IPS DF 19.7 (cell line): Measurements from ENCODE around the gene CDH13.

Experiments
- DNase-seq: peaks from one replicate; pipeline ENCODE4 v3.0.0-alpha.2; 2013; ENCODE audit warnings: low read depth, low spot score

Gene CDH13

GRCh38 chr16:83482545-83483162, 855.9 kb downstream of the CDH13 start:
- DNase-seq: no peak

GRCh38 chr16:83490073-83490472, 863.3 kb downstream of the CDH13 start:
- no peak for DNase-seq

DNA sequence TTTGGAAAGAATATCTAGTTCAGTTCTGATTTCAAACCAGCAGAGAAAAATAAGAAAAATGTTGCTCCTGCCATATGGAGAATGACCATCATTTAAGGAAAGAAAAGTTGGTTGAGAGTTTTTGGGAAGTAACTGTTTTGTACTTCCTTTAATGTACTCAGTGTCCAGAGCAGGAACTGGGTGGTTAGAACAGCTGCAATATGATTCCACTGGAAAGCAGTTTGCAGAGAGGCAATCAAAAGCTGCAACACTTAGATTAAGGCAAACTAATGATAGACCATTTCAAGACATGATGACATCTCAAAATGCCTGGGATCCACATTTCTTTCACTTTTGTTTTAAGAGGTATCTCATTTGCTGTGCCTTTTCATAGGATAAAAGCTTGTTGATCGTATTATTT, 867.7 kb downstream of the CDH13 start:
- no peak for DNase-seq

GRCh38 chr16:83501481-83501880, 874.7 kb downstream of the CDH13 start:
- DNase-seq: no peak

- no peak for DNase-seq
Observed at GRCh38 chr16:83508295-83508694, 881.5 kb downstream of the CDH13 start.

GRCh38 chr16:83509316-83509715, 882.5 kb downstream of the CDH13 start:
- no peak for DNase-seq

GRCh38 chr16:83510906-83511305, 884.1 kb downstream of the CDH13 start:
- no peak for DNase-seq

DNA sequence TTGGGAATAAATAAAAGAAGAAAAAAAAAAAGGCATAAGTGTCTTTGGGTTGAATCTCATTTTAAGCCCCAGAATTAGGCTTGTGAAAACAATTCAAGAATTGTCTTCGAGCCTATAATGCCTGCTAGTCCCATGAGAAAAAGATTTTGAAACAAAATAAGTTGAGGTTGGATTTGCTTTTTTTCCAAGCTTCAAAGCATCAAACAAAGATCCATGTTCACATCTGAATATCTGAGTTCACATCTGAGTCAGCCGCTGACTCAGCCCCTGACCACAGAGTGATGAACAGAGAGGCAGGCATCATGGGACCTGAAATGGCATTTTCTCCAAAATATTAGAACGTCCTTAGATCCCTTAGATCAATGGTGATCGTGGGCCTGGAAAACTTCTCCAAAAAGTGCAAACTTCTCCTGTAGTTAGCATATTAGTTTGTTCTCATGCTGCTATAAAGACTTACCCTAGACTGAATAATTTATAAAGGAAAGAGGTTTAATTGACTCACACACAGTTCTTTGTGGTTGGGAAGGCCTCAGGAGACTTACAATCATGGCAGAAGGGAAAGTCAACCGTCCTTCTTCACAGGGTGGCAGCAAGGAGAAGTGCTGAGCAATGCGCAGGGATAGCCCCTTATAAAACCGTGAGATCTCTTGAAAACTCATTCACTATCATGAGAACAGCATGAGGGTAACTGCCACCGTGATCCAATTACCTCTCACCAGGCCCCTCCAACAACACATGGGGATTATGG, 886.4 kb downstream of the CDH13 start:
- no peak for DNase-seq

- no peak for DNase-seq
Observed at GRCh38 chr16:83515395-83515794, 888.6 kb downstream of the CDH13 start.

- DNase-seq: no peak
Observed at GRCh38 chr16:83516931-83517330, 890.2 kb downstream of the CDH13 start.

- DNase-seq: no peak
Observed at GRCh38 chr16:83517398-83517797, 890.6 kb downstream of the CDH13 start.

DNA sequence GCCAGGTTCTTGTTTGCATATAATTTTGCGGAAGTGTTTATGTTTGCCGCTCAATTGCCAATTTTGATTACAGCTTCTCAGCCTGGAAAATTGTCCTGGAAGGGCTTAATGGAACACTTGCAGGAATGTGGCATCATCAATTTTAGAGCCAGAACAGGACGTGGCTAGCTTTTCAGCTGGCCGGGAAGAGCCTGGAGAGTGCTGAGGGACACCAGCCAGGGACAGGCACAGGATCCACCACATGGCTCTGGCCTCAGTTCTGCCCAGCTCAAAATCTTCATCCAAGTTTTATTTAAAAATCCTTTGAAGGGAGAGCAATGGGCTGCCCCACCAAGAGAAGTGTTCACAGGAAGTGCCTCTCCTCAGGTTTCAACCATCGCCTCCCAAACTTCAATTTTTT, 893.8 kb downstream of the CDH13 start:
- DNase-seq: no peak

- no peak for DNase-seq
Observed at GRCh38 chr16:83530293-83530692, 903.5 kb downstream of the CDH13 start.

DNA sequence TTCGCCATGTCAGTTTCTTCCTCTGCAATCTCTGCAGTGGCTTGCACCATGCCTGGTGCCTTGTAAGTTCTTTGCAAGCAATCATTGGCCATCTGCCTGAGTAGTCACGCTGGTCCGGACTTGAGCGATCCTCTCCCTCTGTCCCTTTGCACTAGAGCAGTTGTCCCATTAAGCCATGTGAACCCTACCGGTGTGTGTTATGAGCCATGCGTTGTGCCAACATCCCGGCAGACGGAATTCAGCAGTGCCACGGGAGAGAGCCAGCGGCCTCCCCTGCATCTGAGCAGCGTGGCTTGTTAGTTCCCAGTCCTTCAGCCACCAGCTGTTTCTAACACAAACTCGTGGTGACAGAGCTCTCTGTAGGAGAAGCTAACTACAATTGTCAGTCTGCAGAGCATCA, 905.9 kb downstream of the CDH13 start:
- DNase-seq: no peak

GRCh38 chr16:83533193-83533592, 906.4 kb downstream of the CDH13 start:
- no peak for DNase-seq

DNA sequence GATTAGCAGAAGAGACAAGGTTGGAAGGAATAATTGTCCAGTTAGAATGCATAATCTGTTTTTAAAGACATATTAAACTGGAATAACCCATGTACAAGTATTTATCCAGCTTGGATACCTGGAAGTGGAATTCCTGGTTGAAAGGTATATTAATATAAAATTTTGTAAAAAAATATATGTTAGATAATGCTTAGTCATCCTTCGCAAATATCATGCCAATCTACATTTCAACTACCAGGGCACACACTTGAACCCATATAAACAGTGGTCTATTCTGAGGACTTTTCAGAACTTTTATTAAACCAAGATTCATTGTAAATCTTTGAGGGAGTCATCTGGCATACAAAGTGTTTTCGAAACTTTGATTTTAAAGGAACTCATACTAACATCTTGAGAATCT, 911.9 kb downstream of the CDH13 start:
- DNase-seq: no peak

- DNase-seq: no peak
Observed at GRCh38 chr16:83539736-83540490, 913.1 kb downstream of the CDH13 start.

DNA sequence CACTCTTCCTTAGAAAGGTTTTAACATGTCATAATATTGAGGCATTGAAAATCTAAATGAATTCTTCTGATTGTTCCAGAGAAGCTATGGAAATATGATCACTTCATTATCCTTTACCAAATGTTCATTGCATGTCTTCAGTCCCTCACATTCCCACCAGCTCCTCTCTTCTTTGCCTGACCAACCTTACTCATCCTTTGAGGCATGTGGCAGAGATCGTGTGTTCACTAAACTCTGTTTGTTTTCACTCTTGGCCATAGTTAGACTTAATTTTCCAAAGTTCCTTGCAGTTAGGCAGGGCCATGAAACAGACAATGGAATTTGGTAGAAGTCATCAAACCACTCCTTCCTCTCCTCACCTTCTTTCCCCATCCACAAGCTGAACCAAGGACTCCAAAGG, 914.5 kb downstream of the CDH13 start:
- DNase-seq: no peak

DNA sequence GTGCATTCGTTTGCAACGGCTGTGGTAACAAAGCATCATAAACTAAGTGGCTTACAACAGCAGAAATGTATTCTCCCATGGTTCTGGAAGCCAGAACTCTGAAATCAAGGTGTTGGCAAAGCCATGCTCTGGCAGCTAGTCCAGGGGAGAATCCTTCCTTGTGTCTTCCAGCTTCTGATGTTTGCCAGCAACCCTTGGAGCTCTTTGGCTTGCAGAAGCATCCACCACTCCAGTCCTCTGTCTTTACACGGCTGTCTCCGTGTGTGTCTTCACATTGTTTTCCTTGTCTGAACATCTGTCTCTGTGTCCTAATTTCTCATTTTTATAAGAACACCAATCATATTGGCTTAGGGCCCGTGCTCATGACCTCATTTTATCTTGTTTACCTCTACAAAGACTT, 915.7 kb downstream of the CDH13 start:
- no peak for DNase-seq

DNA sequence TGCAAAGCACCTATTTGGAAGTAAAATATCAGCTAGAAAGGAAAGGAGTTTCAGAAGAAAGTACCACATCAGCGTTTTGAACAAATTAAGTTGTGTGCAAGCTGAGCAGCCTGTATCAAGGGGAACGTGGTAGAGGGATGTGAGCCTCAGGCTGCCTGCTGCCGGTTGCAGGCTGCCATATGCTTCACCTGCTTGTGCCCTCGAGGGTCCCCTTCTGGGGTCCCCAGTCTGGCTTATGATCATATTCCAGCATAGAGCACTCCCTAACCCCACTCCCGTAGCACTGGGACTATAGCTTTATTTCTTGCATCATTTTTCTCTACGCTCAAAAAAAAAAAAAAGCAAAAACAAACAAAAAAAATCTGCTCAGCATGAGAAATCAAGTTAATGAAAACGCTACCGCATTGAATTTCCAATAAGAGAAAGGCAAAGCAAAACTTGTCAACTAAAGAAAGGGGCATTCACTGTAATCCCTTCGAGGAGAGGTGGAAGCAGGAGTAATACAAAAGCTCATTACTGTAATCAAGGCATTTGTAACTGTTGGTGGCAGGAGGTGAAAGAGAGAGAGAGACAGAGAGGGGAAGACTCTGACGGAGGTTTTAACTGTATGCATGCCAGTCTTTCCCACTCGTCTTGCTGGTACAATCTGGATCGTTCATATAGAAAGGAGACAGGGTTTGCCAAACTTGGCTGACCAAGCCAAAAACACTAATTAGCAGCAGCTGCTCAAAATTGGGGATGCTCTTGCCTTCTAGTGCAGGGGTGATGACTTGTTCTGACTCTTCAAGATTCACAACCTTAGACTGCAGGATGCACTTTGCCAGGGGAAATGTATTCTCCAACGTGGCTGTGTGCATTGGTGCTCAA, 922.8 kb downstream of the CDH13 start:
- DNase-seq: no peak

GRCh38 chr16:83550183-83550569, 923.4 kb downstream of the CDH13 start:
- no peak for DNase-seq

- DNase-seq: no peak
Observed at GRCh38 chr16:83552228-83552627, 925.5 kb downstream of the CDH13 start.
